CD8-positive, alpha-beta memory T cell (primary cell): ENCODE measurements around the gene AVL9. TPM values are rescaled to one million over a fixed set of nuclear protein-coding genes. Genes with fewer than 3 reads are reported as not detected.
A peak's percentile ranks its signal among the peaks of the same experiment; 100 is the strongest.

ENCODE experiments used
- CTCF ChIA-PET: fragments of 350-600 bp; sonication (Branson Sonifier 250); formaldehyde crosslinking; loops from one replicate; lab custom pipeline; 2021; ENCODE audit warnings: antibody characterized with exemption; lab: Charles Lee
- POLR2A ChIA-PET: fragments of 350-600 bp; sonication (Branson Sonifier 250); formaldehyde crosslinking; loops from one replicate; lab custom pipeline; 2021; ENCODE audit warnings: antibody characterized with exemption; lab: Charles Lee
- DNase-seq, 5 donors: peaks; one replicate each; pipeline versions ENCODE4 v3.0.0 to v3.0.0-alpha.2; 2020 to 2022; ENCODE audit warnings: mixed read lengths in 1 of 5
- H3K27ac ChIP-seq: one replicate; pipeline ENCODE4 v1.7.0; 2013; ENCODE audit warnings: low read depth, mild to moderate bottlenecking, low read length, moderate library complexity
- H3K27me3 ChIP-seq: 2 replicates; pipeline ENCODE4 v1.7.0; 2013; ENCODE audit warnings: low read length, mild to moderate bottlenecking; ENCODE audit not compliant: insufficient read depth, poor library complexity, severe bottlenecking
- H3K36me3 ChIP-seq: 2 replicates; pipeline ENCODE4 v1.7.0; 2013; ENCODE audit warnings: mild to moderate bottlenecking, low read length, moderate library complexity; ENCODE audit not compliant: insufficient read depth
- H3K4me1 ChIP-seq: 2 replicates; pipeline ENCODE4 v1.7.0; 2013; ENCODE audit warnings: mild to moderate bottlenecking, low read length, moderate library complexity; ENCODE audit not compliant: insufficient read depth
- H3K4me3 ChIP-seq: 2 replicates; pipeline ENCODE4 v1.7.0; 2013; ENCODE audit warnings: mild to moderate bottlenecking, low read length
- H3K9me3 ChIP-seq: 2 replicates; pipeline ENCODE4 v1.7.0; 2013; ENCODE audit warnings: mild to moderate bottlenecking, low read length
- H3K27ac Mint-ChIP-seq, 8 donors: one replicate each; pipeline ENCODE4 v1.8.0; 2020 to 2021; ENCODE audit warnings: mixed read lengths in 8 of 8, mild to moderate bottlenecking in 6 of 8, inconsistent platforms in 3 of 8, moderate library complexity in 3 of 8
- H3K27me3 Mint-ChIP-seq, 2 donors: one replicate each; pipeline ENCODE4 v1.8.0; 2020 to 2021; ENCODE audit warnings: mixed read lengths in 2 of 2, mild to moderate bottlenecking in 1 of 2, moderate library complexity in 1 of 2
- H3K36me3 Mint-ChIP-seq, 3 donors: one replicate each; pipeline ENCODE4 v1.8.0; 2020 to 2021; ENCODE audit warnings: mixed read lengths in 3 of 3, inconsistent platforms in 1 of 3, mild to moderate bottlenecking in 1 of 3
- H3K4me1 Mint-ChIP-seq, 3 donors: one replicate each; pipeline ENCODE4 v1.8.0; 2020 to 2021; ENCODE audit warnings: mixed read lengths in 3 of 3, inconsistent platforms in 1 of 3, mild to moderate bottlenecking in 1 of 3
- H3K4me3 Mint-ChIP-seq, 7 donors: one replicate each; pipeline ENCODE4 v1.8.0; 2020 to 2021; ENCODE audit warnings: mixed read lengths in 7 of 7, mild to moderate bottlenecking in 6 of 7, moderate library complexity in 4 of 7, inconsistent platforms in 2 of 7
- H3K9me3 Mint-ChIP-seq, 5 donors: one replicate each; pipeline ENCODE4 v1.8.0; 2020 to 2022; ENCODE audit warnings: mixed read lengths in 5 of 5, mild to moderate bottlenecking in 3 of 5, moderate library complexity in 2 of 5, inconsistent platforms in 1 of 5
- polyA plus RNA-seq: library from polyadenylated mRNA; unstranded; fragments of 300-500 nt; fragmentation: Illumina TruSeq; gene quantifications from one replicate; pipeline ENCODE4 v1.2.3, GENCODE V29; 2021
- total RNA-seq, 2 experiments: library from RNA; stranded (reverse); gene quantifications; one replicate each; pipeline ENCODE4 v1.2.3, GENCODE V29; 2021

AVL9 gene
- total and polyA plus RNA-seq, 3 experiments from 2014 or later: 11.0 to 57.0 (median 49.6) TPM

- Histone ChIP-seq H3K4me3 (no peak overlapping the region), H3K9me3 (peaks cover 3% of the 10 kb centered on the region), H3K4me1 (peaks cover 49% of the 10 kb centered on the region), H3K36me3 (no peaks in the 10 kb centered on the region), H3K27me3 (no peaks in the 10 kb centered on the region), H3K27ac (no peak overlapping the region)
- DNase-seq: peak in 1 of 5 donors; percentile 43
- Mint-ChIP-seq H3K9me3 (peaks cover 0 to 9% (median 0%) of the 10 kb centered on the region in 5 donors), H3K4me3 (no peak overlapping the region), H3K27ac (peak overlapping the region in 7 of 8 donors; percentile 7 to 66 (median 43)), H3K27me3 (no peaks in the 10 kb centered on the region), H3K36me3 (peaks cover 11 to 49% (median 23%) of the 10 kb centered on the region in 3 donors), H3K4me1 (peaks cover 60 to 72% (median 72%) of the 10 kb centered on the region in 3 donors)
- POLR2A ChIA-PET: no interaction called here
- CTCF ChIA-PET: interaction anchor here (0.9 kb wide), 1 partner anchor 20 kb away, joined by 3 read pairs; no protein-coding TSS in a partner anchor
Observed at GRCh38 chr7:32515890-32516550, 20.7 kb downstream of the AVL9 start.

- H3K27ac ChIP-seq: no peak overlapping the region
- H3K27me3 Mint-ChIP-seq: no peaks in the 10 kb centered on the region
- ChIA-PET POLR2A (no interaction called here), CTCF (interaction anchor here (0.9 kb wide), 1 partner anchor 20 kb away, joined by 3 read pairs; no protein-coding TSS in a partner anchor)
- DNase-seq: no peak
- H3K9me3 ChIP-seq: peaks cover 3% of the 10 kb centered on the region
- peak overlapping the region in 2 of 8 donors; percentile 13 to 42 for H3K27ac Mint-ChIP-seq
- no peaks in the 10 kb centered on the region for H3K36me3 ChIP-seq
- H3K4me3 ChIP-seq: no peak overlapping the region
- H3K4me3 Mint-ChIP-seq: no peak overlapping the region
- peaks cover 13 to 49% (median 23%) of the 10 kb centered on the region in 3 donors for H3K36me3 Mint-ChIP-seq
- no peaks in the 10 kb centered on the region for H3K27me3 ChIP-seq
- peaks cover 59 to 71% (median 70%) of the 10 kb centered on the region in 3 donors for H3K4me1 Mint-ChIP-seq
- H3K9me3 Mint-ChIP-seq: peaks cover 0 to 9% (median 0%) of the 10 kb centered on the region in 5 donors
- H3K4me1 ChIP-seq: peaks cover 43% of the 10 kb centered on the region
Observed at GRCh38 chr7:32516551-32517100, 21.3 kb downstream of the AVL9 start.

GRCh38 chr7:32518534-32519140, 23.3 kb downstream of the AVL9 start:
- Histone ChIP-seq H3K4me3 (no peak overlapping the region), H3K4me1 (peaks cover 25% of the 10 kb centered on the region), H3K27me3 (no peaks in the 10 kb centered on the region), H3K27ac (no peak overlapping the region), H3K9me3 (peaks cover 3% of the 10 kb centered on the region), H3K36me3 (no peaks in the 10 kb centered on the region)
- Mint-ChIP-seq H3K4me1 (peaks cover 46 to 64% (median 62%) of the 10 kb centered on the region in 3 donors), H3K4me3 (no peak overlapping the region), H3K9me3 (peaks cover 0 to 9% (median 0%) of the 10 kb centered on the region in 5 donors), H3K27ac (peak overlapping the region in 1 of 8 donors; percentile 54), H3K27me3 (no peaks in the 10 kb centered on the region), H3K36me3 (peaks cover 16 to 54% (median 23%) of the 10 kb centered on the region in 3 donors)
- POLR2A ChIA-PET: interaction anchor here (0.7 kb wide), 1 partner anchor 25 kb away, joined by 3 read pairs; no protein-coding TSS in a partner anchor
- DNase-seq: no peak
- CTCF ChIA-PET: no interaction called here

- Mint-ChIP-seq H3K36me3 (peaks cover 16 to 52% (median 23%) of the 10 kb centered on the region in 3 donors), H3K27me3 (no peaks in the 10 kb centered on the region), H3K9me3 (peaks cover 0 to 9% (median 0%) of the 10 kb centered on the region in 5 donors), H3K4me1 (peaks cover 35 to 59% (median 51%) of the 10 kb centered on the region in 3 donors), H3K4me3 (no peak overlapping the region), H3K27ac (peak overlapping the region in 2 of 8 donors; percentile 13 to 47)
- ChIA-PET POLR2A (no interaction called here), CTCF (no interaction called here)
- no peaks in the 10 kb centered on the region for H3K27me3 ChIP-seq
- H3K36me3 ChIP-seq: no peaks in the 10 kb centered on the region
- no peak for DNase-seq
- H3K4me1 ChIP-seq: peaks cover 17% of the 10 kb centered on the region
- H3K27ac ChIP-seq: no peak overlapping the region
- H3K9me3 ChIP-seq: peaks cover 3% of the 10 kb centered on the region
- H3K4me3 ChIP-seq: no peak overlapping the region
Observed at GRCh38 chr7:32519763-32520162, 24.5 kb downstream of the AVL9 start.

- DNase-seq: no peak
- Mint-ChIP-seq H3K4me1 (peaks cover 23 to 50% (median 41%) of the 10 kb centered on the region in 3 donors), H3K4me3 (no peak overlapping the region), H3K36me3 (peaks cover 10 to 40% (median 17%) of the 10 kb centered on the region in 3 donors), H3K9me3 (peaks cover 0 to 9% (median 0%) of the 10 kb centered on the region in 5 donors), H3K27me3 (no peaks in the 10 kb centered on the region), H3K27ac (no peak overlapping the region)
- Histone ChIP-seq H3K4me1 (no peaks in the 10 kb centered on the region), H3K36me3 (no peaks in the 10 kb centered on the region), H3K27ac (no peak overlapping the region), H3K9me3 (peaks cover 3% of the 10 kb centered on the region), H3K4me3 (no peak overlapping the region), H3K27me3 (no peaks in the 10 kb centered on the region)
- ChIA-PET CTCF (no interaction called here), POLR2A (interaction anchor here (0.7 kb wide), 1 partner anchor 22 kb away, joined by 4 read pairs; no protein-coding TSS in a partner anchor)
Observed at GRCh38 chr7:32522746-32523530, 27.6 kb downstream of the AVL9 start.

- Histone ChIP-seq H3K27me3 (no peaks in the 10 kb centered on the region), H3K9me3 (peaks cover 3% of the 10 kb centered on the region), H3K27ac (no peak overlapping the region), H3K36me3 (no peaks in the 10 kb centered on the region), H3K4me1 (no peaks in the 10 kb centered on the region), H3K4me3 (no peak overlapping the region)
- Mint-ChIP-seq H3K36me3 (peaks cover 9 to 40% (median 13%) of the 10 kb centered on the region in 3 donors), H3K9me3 (peaks cover 0 to 3% (median 0%) of the 10 kb centered on the region in 5 donors), H3K4me1 (peaks cover 33 to 59% (median 50%) of the 10 kb centered on the region in 3 donors), H3K27ac (peak overlapping the region in 1 of 8 donors; percentile 52), H3K27me3 (no peaks in the 10 kb centered on the region), H3K4me3 (no peak overlapping the region)
- ChIA-PET POLR2A (no interaction called here), CTCF (no interaction called here)
- DNase-seq: no peak
Observed at GRCh38 chr7:32524631-32525030, 29.3 kb downstream of the AVL9 start.

- Histone ChIP-seq H3K4me3 (no peak overlapping the region), H3K27me3 (no peaks in the 10 kb centered on the region), H3K27ac (no peak overlapping the region), H3K4me1 (no peaks in the 10 kb centered on the region), H3K36me3 (no peaks in the 10 kb centered on the region), H3K9me3 (no peaks in the 10 kb centered on the region)
- Mint-ChIP-seq H3K36me3 (peaks cover under 1 to 35% (median 5%) of the 10 kb centered on the region in 3 donors), H3K9me3 (no peaks in the 10 kb centered on the region), H3K4me1 (peaks cover 31 to 52% (median 40%) of the 10 kb centered on the region in 3 donors), H3K27ac (no peak overlapping the region), H3K4me3 (no peak overlapping the region), H3K27me3 (no peaks in the 10 kb centered on the region)
- ChIA-PET CTCF (no interaction called here), POLR2A (no interaction called here)
- DNase-seq: no peak
Observed at GRCh38 chr7:32525839-32526238, 30.6 kb downstream of the AVL9 start.
